Vagina (tissue), 2 donors: Measurements from ENCODE around the gene BEND3.

Experiments used
- CTCF ChIP-seq, 3 experiments: fragments of 450-650 bp in 2 of 3; fragments of 200-600 bp in 1 of 3; sonication (generic) in 1 of 3; IDR thresholded peaks; one replicate each; pipeline ENCODE4 v1.5.1; 2017 to 2019; ENCODE audit warnings: antibody characterized with exemption in 3 of 3, mild to moderate bottlenecking in 2 of 3, moderate library complexity in 2 of 3
- POLR2A ChIP-seq, 2 donors: fragments of 450-650 bp; IDR thresholded peaks; one replicate each; pipeline ENCODE4 v1.6.1; 2017; ENCODE audit warnings: antibody characterized with exemption in 2 of 2, mild to moderate bottlenecking in 2 of 2, moderate library complexity in 2 of 2

DNA sequence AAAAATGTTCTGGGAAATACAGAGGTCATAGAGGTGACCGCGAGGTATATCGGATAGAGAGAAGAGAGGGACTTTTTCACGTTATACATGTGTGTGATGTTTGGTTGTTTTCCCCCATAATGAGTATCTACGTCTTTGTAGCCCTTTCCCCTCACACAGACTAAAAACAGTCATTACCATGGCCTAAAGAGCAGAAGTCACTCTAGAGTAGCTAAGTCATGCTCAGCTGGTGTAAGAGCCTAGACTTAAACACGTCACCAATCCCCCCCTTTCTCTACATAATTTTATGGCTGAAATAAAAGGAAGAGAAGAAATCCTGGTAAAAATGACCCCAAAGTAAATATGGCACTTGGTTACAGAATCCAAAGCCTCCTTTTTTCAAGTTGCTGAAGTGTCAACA is 6.0 kb upstream of the BEND3 start:
- TF ChIP-seq CTCF (IDR thresholded peaks at IDR 0.05) (no peak), POLR2A (IDR thresholded peaks at IDR 0.05) (no peak)
